Fibroblast of lung (primary cell): ENCODE data around the gene CDH26. TPM values are rescaled to one million over a fixed set of nuclear protein-coding genes. Genes with fewer than 3 reads are reported as not detected.

Experiments
- DNase-seq, 2 donors: peaks; one replicate each; pipeline versions ENCODE4 v3.0.0 to v3.0.0-alpha.2; 2010; ENCODE audit warnings: low read depth in 2 of 2
- H2AFZ ChIP-seq: 2 replicates; pipeline ENCODE4 v1.5.1; 2012; ENCODE audit warnings: low read length, control low read depth, inconsistent platforms
- H3K27ac ChIP-seq: 2 replicates; pipeline ENCODE4 v1.5.1; 2011; ENCODE audit warnings: low read length, control low read depth; ENCODE audit not compliant: insufficient read depth
- H3K27me3 ChIP-seq: 2 replicates; pipeline ENCODE4 v1.5.1; 2011; ENCODE audit warnings: mild to moderate bottlenecking, low read length; ENCODE audit not compliant: control insufficient read depth, insufficient read depth
- H3K36me3 ChIP-seq: 2 replicates; pipeline ENCODE4 v1.5.1; 2011; ENCODE audit warnings: low read length; ENCODE audit not compliant: control insufficient read depth, insufficient read depth
- H3K4me1 ChIP-seq: 2 replicates; pipeline ENCODE4 v1.5.1; 2011; ENCODE audit warnings: low read length; ENCODE audit not compliant: control insufficient read depth, insufficient read depth; ENCODE audit errors: extremely low read depth
- H3K4me2 ChIP-seq: 2 replicates; pipeline ENCODE4 v1.5.1; 2011; ENCODE audit warnings: low read length, control low read depth; ENCODE audit not compliant: insufficient read depth; ENCODE audit errors: extremely low read depth
- H3K4me3 ChIP-seq, 4 experiments: fragments of 200-600 bp in 1 of 4; sonication (generic) in 1 of 4; replicated peaks in 1 of 4; 2 replicates each; pipeline ENCODE4 v1.5.1; 2011 to 2016; ENCODE audit warnings: low read length in 4 of 4, low read depth in 3 of 4, mild to moderate bottlenecking in 3 of 4, control low read depth in 2 of 4, inconsistent platforms in 1 of 4, mixed read lengths in 1 of 4; ENCODE audit not compliant: insufficient read depth in 1 of 4; ENCODE audit errors: control extremely low read depth in 1 of 4
- H3K79me2 ChIP-seq: 2 replicates; pipeline ENCODE4 v1.5.1; 2012; ENCODE audit warnings: mild to moderate bottlenecking, low read length, inconsistent platforms; ENCODE audit not compliant: control insufficient read depth, insufficient read depth
- H3K9ac ChIP-seq: 2 replicates; pipeline ENCODE4 v1.5.1; 2011; ENCODE audit warnings: mild to moderate bottlenecking, low read length, control low read depth; ENCODE audit not compliant: insufficient read depth
- H3K9me3 ChIP-seq: 2 replicates; pipeline ENCODE4 v1.5.1; 2012; ENCODE audit warnings: low read depth, low read length; ENCODE audit not compliant: control insufficient read depth, insufficient read depth
- H4K20me1 ChIP-seq: 2 replicates; pipeline ENCODE4 v1.5.1; 2011; ENCODE audit warnings: low read length; ENCODE audit not compliant: control insufficient read depth, insufficient read depth; ENCODE audit errors: extremely low read depth
- EZH2 ChIP-seq: IDR thresholded peaks from 2 replicates; pipeline ENCODE4 v1.5.1; 2012; ENCODE audit warnings: low read length, control low read depth, mild to moderate bottlenecking; ENCODE audit errors: missing control alignments
- polyA plus RNA-seq, 2 donors: library from polyadenylated mRNA; depleted of rRNA in 1 of 2; stranded (reverse) in 1 of 2; unstranded in 1 of 2; fragments of >200 nt; gene quantifications; 2 replicates each; pipeline ENCODE4 v1.2.1, GENCODE V29; 2011 to 2012; ENCODE audit warnings: missing spikeins in 1 of 2
- total RNA-seq: library from RNA; depleted of rRNA; stranded (reverse); fragments of >200 nt; gene quantifications from 2 replicates; pipeline ENCODE4 v1.2.1, GENCODE V29; 2014
- TF ChIP-seq, protein P1 (sequence below), 2 donors: IDR thresholded peaks in 1 of 2; conservative IDR thresholded peaks in 1 of 2; 1 replicate in 1 of 2; 2 replicates in 1 of 2; pipeline ENCODE4 v1.5.1; 2011 to 2012; ENCODE audit warnings: low read length in 2 of 2, control low read depth in 1 of 2, inconsistent platforms in 1 of 2, low read depth in 1 of 2, mild to moderate bottlenecking in 1 of 2

Gene CDH26
- total and polyA plus RNA-seq, 2 donors (not counting 1 experiment from before 2014, with no cell fraction given): 0.12 to 0.50 TPM

DNA sequence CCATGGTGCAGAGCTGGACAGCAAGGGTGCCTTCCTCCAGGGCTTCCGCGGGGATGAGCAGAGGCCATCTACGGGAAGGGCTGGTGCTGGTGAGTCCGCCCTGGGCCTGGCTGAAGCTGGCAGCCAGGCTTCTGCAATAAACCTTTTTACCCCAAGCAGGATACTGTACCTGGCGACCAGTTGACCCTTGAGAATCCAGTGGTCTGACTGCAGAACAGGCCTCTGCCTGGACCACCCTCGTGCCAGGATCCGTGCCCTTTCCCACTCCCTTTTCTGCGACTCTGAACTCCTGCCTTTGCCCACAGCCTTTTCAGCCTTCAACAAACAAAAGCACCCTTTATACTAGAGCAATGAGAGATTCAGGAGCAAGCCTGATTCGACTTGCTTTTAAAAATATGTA, 18.9 kb downstream of the CDH26 start:
- H3K79me2 ChIP-seq: no peaks in the 10 kb centered on the region
- H3K27ac ChIP-seq: no peak overlapping the region
- H4K20me1 ChIP-seq: no peaks in the 10 kb centered on the region
- H3K4me2 ChIP-seq: no peak overlapping the region
- H3K9ac ChIP-seq: no peak overlapping the region
- no peaks in the 10 kb centered on the region for H3K4me1 ChIP-seq
- no peak for DNase-seq
- no peaks in the 10 kb centered on the region for H3K9me3 ChIP-seq
- H3K36me3 ChIP-seq: no peaks in the 10 kb centered on the region
- no peak overlapping the region for H2AFZ ChIP-seq
- H3K27me3 ChIP-seq: no peaks in the 10 kb centered on the region
- no peak for TF ChIP-seq EZH2
- TF ChIP-seq, protein P1, sequence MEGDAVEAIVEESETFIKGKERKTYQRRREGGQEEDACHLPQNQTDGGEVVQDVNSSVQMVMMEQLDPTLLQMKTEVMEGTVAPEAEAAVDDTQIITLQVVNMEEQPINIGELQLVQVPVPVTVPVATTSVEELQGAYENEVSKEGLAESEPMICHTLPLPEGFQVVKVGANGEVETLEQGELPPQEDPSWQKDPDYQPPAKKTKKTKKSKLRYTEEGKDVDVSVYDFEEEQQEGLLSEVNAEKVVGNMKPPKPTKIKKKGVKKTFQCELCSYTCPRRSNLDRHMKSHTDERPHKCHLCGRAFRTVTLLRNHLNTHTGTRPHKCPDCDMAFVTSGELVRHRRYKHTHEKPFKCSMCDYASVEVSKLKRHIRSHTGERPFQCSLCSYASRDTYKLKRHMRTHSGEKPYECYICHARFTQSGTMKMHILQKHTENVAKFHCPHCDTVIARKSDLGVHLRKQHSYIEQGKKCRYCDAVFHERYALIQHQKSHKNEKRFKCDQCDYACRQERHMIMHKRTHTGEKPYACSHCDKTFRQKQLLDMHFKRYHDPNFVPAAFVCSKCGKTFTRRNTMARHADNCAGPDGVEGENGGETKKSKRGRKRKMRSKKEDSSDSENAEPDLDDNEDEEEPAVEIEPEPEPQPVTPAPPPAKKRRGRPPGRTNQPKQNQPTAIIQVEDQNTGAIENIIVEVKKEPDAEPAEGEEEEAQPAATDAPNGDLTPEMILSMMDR (conservative IDR thresholded peaks at IDR 0.05 in 1 of 2, IDR thresholded peaks at IDR 0.05 in 1 of 2; ENCODE audit: low read depth in 1 of 2, low read length in 2 of 2): no peak
- no peak overlapping the region for H3K4me3 ChIP-seq

DNA sequence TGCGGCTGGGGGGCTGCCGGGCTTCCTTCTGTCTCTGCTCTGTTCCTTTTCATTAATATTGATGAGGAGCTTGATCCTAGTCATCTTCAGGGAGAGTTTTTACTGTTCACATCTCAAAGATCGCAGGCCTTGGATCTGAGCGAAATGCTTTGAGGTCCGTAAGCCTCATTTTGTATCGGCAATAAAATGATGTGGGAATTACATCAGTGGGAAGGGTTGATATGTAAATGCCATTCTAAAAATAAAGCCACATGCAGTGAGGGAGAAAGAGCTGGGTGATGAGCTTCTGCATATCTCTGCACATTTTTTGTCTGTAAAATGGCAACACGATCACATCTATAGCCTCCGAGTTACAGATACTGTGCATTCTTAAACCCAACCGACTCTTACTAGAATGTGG, 24.9 kb downstream of the CDH26 start:
- no peaks in the 10 kb centered on the region for H3K79me2 ChIP-seq
- H2AFZ ChIP-seq: no peak overlapping the region
- H3K4me2 ChIP-seq: no peak overlapping the region
- H3K9me3 ChIP-seq: no peaks in the 10 kb centered on the region
- no peaks in the 10 kb centered on the region for H4K20me1 ChIP-seq
- no peak overlapping the region for H3K9ac ChIP-seq
- no peaks in the 10 kb centered on the region for H3K36me3 ChIP-seq
- H3K4me1 ChIP-seq: no peaks in the 10 kb centered on the region
- no peak for DNase-seq
- no peak for TF ChIP-seq EZH2
- TF ChIP-seq, protein P1 (conservative IDR thresholded peaks at IDR 0.05 in 1 of 2, IDR thresholded peaks at IDR 0.05 in 1 of 2; ENCODE audit: low read depth in 1 of 2, low read length in 2 of 2): no peak
- H3K27ac ChIP-seq: no peak overlapping the region
- H3K4me3 ChIP-seq: no peak overlapping the region
- no peaks in the 10 kb centered on the region for H3K27me3 ChIP-seq

DNA sequence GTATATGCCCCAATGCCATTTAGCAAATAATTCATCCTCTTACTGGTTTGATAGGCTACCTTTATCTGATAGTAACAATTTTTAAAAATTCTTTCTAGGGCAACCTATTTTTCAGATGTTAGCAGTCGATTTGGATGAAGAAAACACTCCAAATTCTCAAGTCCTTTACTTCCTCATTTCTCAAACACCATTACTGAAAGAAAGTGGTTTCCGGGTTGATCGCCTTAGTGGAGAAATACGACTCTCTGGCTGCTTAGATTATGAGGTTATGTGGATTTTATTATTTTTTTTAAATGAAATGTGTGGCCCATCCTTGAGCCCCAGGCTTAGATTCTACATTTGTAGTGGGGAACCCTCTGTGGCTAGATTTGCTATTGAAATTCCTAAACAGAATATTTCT, 26.3 kb downstream of the CDH26 start:
- Histone ChIP-seq H3K4me1 (no peaks in the 10 kb centered on the region), H3K27me3 (no peaks in the 10 kb centered on the region), H3K9ac (no peak overlapping the region), H3K27ac (no peak overlapping the region), H4K20me1 (no peaks in the 10 kb centered on the region), H3K4me3 (no peak overlapping the region), H2AFZ (no peak overlapping the region), H3K36me3 (no peaks in the 10 kb centered on the region), H3K79me2 (no peaks in the 10 kb centered on the region), H3K9me3 (no peaks in the 10 kb centered on the region), H3K4me2 (no peak overlapping the region)
- TF ChIP-seq, protein P1 (conservative IDR thresholded peaks at IDR 0.05 in 1 of 2, IDR thresholded peaks at IDR 0.05 in 1 of 2; ENCODE audit: low read depth in 1 of 2, low read length in 2 of 2): no peak
- no peak for TF ChIP-seq EZH2
- DNase-seq: no peak
